Psoas muscle (tissue), 8 donors: ENCODE data around the gene GPR78. TPM values are rescaled to one million over a fixed set of nuclear protein-coding genes. Genes with fewer than 3 reads are reported as not detected.

Experiments
- ATAC-seq, 4 donors: fragments of 200-7000 bp; cut with Tn5 transposase; one replicate each; pipeline ENCODE4 v1.9.1; 2020; ENCODE audit warnings: moderate library complexity in 3 of 4, mild to moderate bottlenecking in 2 of 4
- DNase-seq, 2 donors: peaks; one replicate each; pipeline ENCODE4 v3.0.0-alpha.2; 2020
- H3K27ac ChIP-seq: fragments of 200-600 bp; one replicate; pipeline ENCODE4 v1.8.0; 2022
- H3K27me3 ChIP-seq, 3 donors: fragments of 200-600 bp in 1 of 3; one replicate each; pipeline versions ENCODE4 v1.6.1 to v1.8.0; 2013 to 2022; ENCODE audit warnings: low read length in 2 of 3, mild to moderate bottlenecking in 2 of 3, moderate library complexity in 1 of 3; ENCODE audit not compliant: insufficient read depth in 3 of 3
- H3K36me3 ChIP-seq, 2 donors: fragments of 200-600 bp in 1 of 2; one replicate each; pipeline versions ENCODE4 v1.6.1 to v1.8.0; 2013 to 2022; ENCODE audit warnings: low read depth in 1 of 2, mild to moderate bottlenecking in 1 of 2, moderate library complexity in 1 of 2; ENCODE audit not compliant: insufficient read depth in 1 of 2
- H3K4me1 ChIP-seq: fragments of 200-600 bp; one replicate; pipeline ENCODE4 v1.8.0; 2022
- H3K4me3 ChIP-seq: fragments of 200-600 bp; one replicate; pipeline ENCODE4 v1.8.0; 2022; ENCODE audit warnings: mild to moderate bottlenecking
- H3K9me3 ChIP-seq: fragments of 200-600 bp; one replicate; pipeline ENCODE4 v1.8.0; 2022
- WGBS, 3 donors: extraction: QIAGEN DNeasy Blood & Tissue Kit; methylation state at CpG; one replicate each; pipeline versions ENCODE4 v1.1.6 to v1.1.7; 2013; 5-methylcytosine and 5-hydroxymethylcytosine counted together
- intact Hi-C, 2 donors: fragments of 100-400 bp; cut with DNase I; formaldehyde crosslinking; loops; one replicate each; pipeline versions ENCODE4 v1.11.0 to v1.14.2; 2022
- polyA plus RNA-seq, 3 donors: library from polyadenylated mRNA; stranded (reverse); fragments of 200-250 nt; gene quantifications; one replicate each; pipeline ENCODE4 v1.2.3, GENCODE V29; 2013
- total RNA-seq, 4 donors: library from RNA; stranded (reverse); fragmentation: NEBNext Ultra II Directional in 2 of 4; extraction: Animal tissue kit (Norgen Biotek cat#: 25700) in 2 of 4; gene quantifications; one replicate each; pipeline versions ENCODE4 v1.2.1 to v1.2.4, GENCODE V29; 2021 to 2023
- TF ChIP-seq, protein P1 (sequence below): fragments of 200-600 bp; IDR thresholded peaks from one replicate; pipeline ENCODE4 v1.8.0; 2022; ENCODE audit warnings: antibody characterized with exemption
- donor health status: healthy with polysubstance abuse.
- donor health status: DM: no; HTN: no; CAD: no; lungs with moderate emphysema.
- donor health status: Bipolar disorder and iron deficiency.
- donor health status: healthy.
- donor health status: DM: yes; HTN: yes; CAD: no.
- donor health status: DM: no; HTN: no; CAD: no.
- donor health status: DM: no; HTN: no; CAD: no.
- donor health status: DM: yes; HTN: yes; CAD: no.

Gene GPR78
- total and polyA plus RNA-seq, 7 donors = not detected

DNA sequence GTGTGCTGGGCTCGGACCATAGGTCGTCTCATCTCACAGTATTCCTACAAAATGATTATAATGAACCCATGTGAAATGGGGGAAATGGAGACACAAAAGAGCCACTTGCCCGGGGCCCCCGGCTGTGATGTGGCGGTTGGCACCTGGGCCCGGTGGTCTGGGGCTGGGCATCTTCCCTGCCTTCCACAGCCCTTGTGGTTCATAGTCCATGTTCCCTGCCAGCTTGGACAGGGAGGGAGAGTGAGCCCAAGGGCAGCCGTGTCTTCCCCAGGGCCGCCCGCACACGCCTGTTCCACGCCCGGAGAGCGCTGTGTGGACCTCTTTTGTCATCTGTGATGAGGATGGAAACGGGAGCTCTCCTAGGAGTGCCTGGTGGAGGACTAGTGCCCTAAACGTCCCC is 17.6 kb downstream of the GPR78 start:
- DNase-seq (no peak), ATAC-seq (no peak)
- Histone ChIP-seq H3K4me1 (no peaks in the 10 kb centered on the region), H3K27ac (no peak overlapping the region), H3K27me3 (peaks cover 0 to 31% (median 11%) of the 10 kb centered on the region in 3 donors), H3K4me3 (no peak overlapping the region), H3K36me3 (no peaks in the 10 kb centered on the region), H3K9me3 (no peaks in the 10 kb centered on the region)
- WGBS, 3 donors = 83 to 92% (median 88%) methylated on average over 15 of the region's 15 CpGs
- intact Hi-C loops = loop anchor here in 1 of 2 donors (10.0 kb wide), 1 partner anchor 133 kb away; no protein-coding TSS in a partner anchor
- TF ChIP-seq, protein P1, sequence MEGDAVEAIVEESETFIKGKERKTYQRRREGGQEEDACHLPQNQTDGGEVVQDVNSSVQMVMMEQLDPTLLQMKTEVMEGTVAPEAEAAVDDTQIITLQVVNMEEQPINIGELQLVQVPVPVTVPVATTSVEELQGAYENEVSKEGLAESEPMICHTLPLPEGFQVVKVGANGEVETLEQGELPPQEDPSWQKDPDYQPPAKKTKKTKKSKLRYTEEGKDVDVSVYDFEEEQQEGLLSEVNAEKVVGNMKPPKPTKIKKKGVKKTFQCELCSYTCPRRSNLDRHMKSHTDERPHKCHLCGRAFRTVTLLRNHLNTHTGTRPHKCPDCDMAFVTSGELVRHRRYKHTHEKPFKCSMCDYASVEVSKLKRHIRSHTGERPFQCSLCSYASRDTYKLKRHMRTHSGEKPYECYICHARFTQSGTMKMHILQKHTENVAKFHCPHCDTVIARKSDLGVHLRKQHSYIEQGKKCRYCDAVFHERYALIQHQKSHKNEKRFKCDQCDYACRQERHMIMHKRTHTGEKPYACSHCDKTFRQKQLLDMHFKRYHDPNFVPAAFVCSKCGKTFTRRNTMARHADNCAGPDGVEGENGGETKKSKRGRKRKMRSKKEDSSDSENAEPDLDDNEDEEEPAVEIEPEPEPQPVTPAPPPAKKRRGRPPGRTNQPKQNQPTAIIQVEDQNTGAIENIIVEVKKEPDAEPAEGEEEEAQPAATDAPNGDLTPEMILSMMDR = no peak

DNA sequence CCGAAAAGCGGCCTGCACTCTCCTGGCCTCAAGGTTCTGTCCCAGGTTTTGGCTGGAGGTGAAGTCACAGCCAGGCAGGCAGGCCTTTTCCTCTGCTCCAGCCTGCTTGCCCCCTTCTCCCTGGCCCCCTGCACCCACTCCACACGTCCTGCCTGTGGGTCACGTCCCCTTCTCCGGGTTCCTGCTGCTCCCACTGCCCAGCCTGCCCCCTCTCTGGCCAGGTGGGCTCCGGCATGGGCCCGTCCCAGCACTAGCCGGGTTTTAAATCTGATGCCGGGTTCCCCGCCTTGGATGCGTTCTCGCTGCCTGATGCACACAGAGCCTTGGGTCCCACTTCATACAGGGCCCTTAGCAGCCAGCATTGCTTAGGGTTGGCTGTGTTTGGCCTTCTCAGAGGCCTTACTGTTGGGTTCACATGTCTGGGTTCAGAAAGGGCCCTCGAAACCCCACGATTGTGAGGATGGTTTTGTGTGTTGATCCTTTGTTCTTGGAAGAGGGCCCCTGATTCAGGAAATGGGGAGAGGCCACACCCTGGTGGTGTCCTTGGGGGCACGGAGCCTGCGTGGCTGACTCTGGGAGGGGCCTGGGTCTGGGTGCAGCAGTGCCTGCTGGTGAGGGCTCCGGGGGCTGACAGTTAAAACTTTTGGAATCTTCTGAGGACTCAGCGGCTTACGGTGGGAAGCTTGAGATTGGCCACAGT is 18.3 kb downstream of the GPR78 start:
- intact Hi-C loops = loop anchor here in 1 of 2 donors (10.0 kb wide), 1 partner anchor 134 kb away; no protein-coding TSS in a partner anchor
- H3K27me3 ChIP-seq = peaks cover 0 to 26% (median 3%) of the 10 kb centered on the region in 3 donors
- WGBS, 3 donors = 72 to 79% (median 76%) methylated on average over 18 to 19 of the region's 19 CpGs

DNA sequence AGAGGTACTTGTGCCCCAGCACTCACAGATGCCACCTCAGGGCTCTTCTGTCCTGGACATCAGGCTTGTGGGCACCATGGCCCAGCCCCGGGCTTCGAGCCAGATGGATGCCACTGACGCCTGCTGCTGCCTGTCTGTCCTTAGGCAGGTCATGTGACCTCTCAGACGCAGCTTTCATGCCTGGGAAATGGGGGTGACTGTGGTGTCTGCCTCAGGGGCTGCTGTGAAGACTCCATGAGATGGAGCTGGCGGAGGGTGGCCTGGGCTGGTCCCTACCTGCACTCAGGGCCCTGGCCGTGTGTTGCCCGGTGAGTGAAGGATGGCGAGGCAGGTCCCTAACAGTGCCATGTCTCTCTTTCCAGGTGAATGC is 18.9 kb downstream of the GPR78 start:
- intact Hi-C loops = loop anchor here in 1 of 2 donors (10.0 kb wide), 1 partner anchor 134 kb away; no protein-coding TSS in a partner anchor
- ATAC-seq = no peak
- Histone ChIP-seq H3K4me1 (no peaks in the 10 kb centered on the region), H3K27ac (no peak overlapping the region), H3K27me3 (peaks cover 0 to 20% (median 3%) of the 10 kb centered on the region in 3 donors), H3K4me3 (no peak overlapping the region), H3K9me3 (no peaks in the 10 kb centered on the region), H3K36me3 (no peaks in the 10 kb centered on the region)
- no peak for DNase-seq
- WGBS, 3 donors = 55 to 57% (median 55%) methylated on average over 8 of the region's 8 CpGs
- TF ChIP-seq, protein P1 = no peak

More for the DNA sequence above, 18.3 kb downstream of the GPR78 start:
- Histone ChIP-seq H3K27ac (no peak overlapping the region), H3K4me3 (no peak overlapping the region), H3K4me1 (no peaks in the 10 kb centered on the region), H3K9me3 (no peaks in the 10 kb centered on the region), H3K36me3 (no peaks in the 10 kb centered on the region)
- TF ChIP-seq, protein P1 = no peak
- DNase-seq (no peak), ATAC-seq (no peak)

DNA sequence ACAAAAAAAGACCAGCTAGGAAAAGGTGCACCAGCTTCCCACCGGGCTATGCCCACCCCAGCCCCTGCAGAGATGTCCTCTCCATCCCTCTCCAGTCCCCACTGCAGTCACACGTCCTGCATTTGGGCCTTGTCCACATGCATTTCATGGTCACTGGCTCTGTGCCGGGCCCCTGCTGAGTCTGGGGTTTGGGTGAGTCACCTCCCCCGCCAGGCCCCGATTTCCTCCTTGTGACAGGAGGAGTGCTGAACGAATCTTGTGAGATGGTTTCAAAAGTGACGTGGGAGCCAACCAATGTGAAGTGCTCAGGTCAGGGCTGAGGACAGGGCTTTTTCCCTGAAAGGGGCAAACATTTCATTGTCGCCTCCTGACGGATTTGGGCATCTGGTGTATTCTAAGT is 19.5 kb downstream of the GPR78 start:
- H3K27ac ChIP-seq = no peak overlapping the region
- no peaks in the 10 kb centered on the region for H3K36me3 ChIP-seq
- ATAC-seq (no peak), DNase-seq (no peak)
- H3K4me1 ChIP-seq = no peaks in the 10 kb centered on the region
- peaks cover 0 to 18% (median 3%) of the 10 kb centered on the region in 3 donors for H3K27me3 ChIP-seq
- 41 to 53% (median 41%) methylated on average over 9 of the region's 9 CpGs for WGBS, 3 donors
- TF ChIP-seq, protein P1 = no peak
- H3K4me3 ChIP-seq = no peak overlapping the region
- H3K9me3 ChIP-seq = no peaks in the 10 kb centered on the region
- intact Hi-C loops = loop anchor here (10.0 kb wide), 3 partner anchors 135 to 1875 kb away; no protein-coding TSS in a partner anchor
